Heart left ventricle (tissue), 16 donors: ENCODE data around the gene COPS2. TPM values are rescaled to one million over a fixed set of nuclear protein-coding genes. Genes with fewer than 3 reads are reported as not detected.

Experiments used
- ATAC-seq, 4 donors: fragments of 200-7000 bp; cut with Tn5 transposase; one replicate each; pipeline ENCODE4 v1.9.1; 2020 to 2022; ENCODE audit warnings: moderate library complexity in 4 of 4, mild to moderate bottlenecking in 3 of 4, moderate number of reproducible peaks in 1 of 4
- DNase-seq, 5 donors: peaks; one replicate each; pipeline ENCODE4 v3.0.0-alpha.2; 2020
- H3K27ac ChIP-seq, 12 donors: fragments of 200-600 bp; sonication (generic) in 4 of 12; one replicate each; pipeline versions ENCODE4 v1.5.0 to v1.8.0; 2016 to 2022; ENCODE audit warnings: mild to moderate bottlenecking in 2 of 12
- H3K27me3 ChIP-seq, 9 donors: fragments of 200-600 bp; sonication (generic) in 2 of 9; one replicate each; pipeline versions ENCODE4 v1.5.1 to v1.8.0; 2016 to 2022; ENCODE audit warnings: mild to moderate bottlenecking in 3 of 9
- H3K36me3 ChIP-seq, 9 donors: fragments of 200-600 bp; sonication (generic) in 2 of 9; one replicate each; pipeline versions ENCODE4 v1.5.0 to v1.8.0; 2018 to 2022; ENCODE audit warnings: mild to moderate bottlenecking in 2 of 9
- H3K4me1 ChIP-seq, 12 donors: fragments of 200-600 bp; sonication (generic) in 4 of 12; one replicate each; pipeline versions ENCODE4 v1.5.0 to v1.8.0; 2016 to 2022; ENCODE audit warnings: mild to moderate bottlenecking in 3 of 12
- H3K4me3 ChIP-seq, 12 donors: fragments of 200-600 bp; sonication (generic) in 4 of 12; one replicate each; pipeline versions ENCODE4 v1.5.0 to v1.8.0; 2017 to 2022; ENCODE audit warnings: mild to moderate bottlenecking in 9 of 12, moderate library complexity in 4 of 12
- H3K9me3 ChIP-seq, 12 donors: fragments of 200-600 bp; sonication (generic) in 4 of 12; one replicate each; pipeline versions ENCODE4 v1.5.0 to v1.8.0; 2016 to 2022; ENCODE audit warnings: mild to moderate bottlenecking in 1 of 12
- CTCF ChIP-seq, 12 donors: fragments of 200-600 bp; sonication (generic) in 4 of 12; IDR thresholded peaks; one replicate each; pipeline versions ENCODE4 v1.5.0 to v1.8.0; 2018 to 2022; ENCODE audit warnings: antibody characterized with exemption in 12 of 12, mild to moderate bottlenecking in 5 of 12
- POLR2A ChIP-seq, 2 donors: fragments of 450-650 bp; IDR thresholded peaks; one replicate each; pipeline ENCODE4 v1.6.1; 2017; ENCODE audit warnings: antibody characterized with exemption in 2 of 2, mild to moderate bottlenecking in 2 of 2, moderate library complexity in 2 of 2
- WGBS, 4 donors: extraction: QIAGEN DNeasy Blood & Tissue Kit in 2 of 4; methylation state at CpG; one replicate each; pipeline versions ENCODE4 v1.1.5 to v1.1.7; 2013 to 2018; 5-methylcytosine and 5-hydroxymethylcytosine counted together
- intact Hi-C, 10 donors: fragments of 100-400 bp; cut with DNase I; formaldehyde crosslinking; loops; one replicate each; pipeline versions ENCODE4 v1.11.1 to v1.14.2; 2022
- polyA plus RNA-seq, 2 donors: library from polyadenylated mRNA; stranded (reverse); fragments of 200-250 nt; gene quantifications; one replicate each; pipeline ENCODE4 v1.2.3, GENCODE V29; 2013
- total RNA-seq, 9 donors: library from RNA; depleted of rRNA in 2 of 9; stranded (reverse); fragments of >200 nt in 2 of 9; fragmentation: NEBNext Ultra II Directional in 3 of 9; extraction: Animal tissue kit (Norgen Biotek cat#: 25700) in 3 of 9; gene quantifications; one replicate each; pipeline versions ENCODE4 v1.1.0 to v1.2.4, GENCODE V29; 2016 to 2023
- donor health status: ischemic (EF 13 %, LVEDD 7.1; RV severe dilation, severe dysfunction).
- donor health status: healthy with polysubstance abuse.
- donor health status: DM: no; HTN: yes; CAD: no.
- donor health status: DM: no; HTN: no; CAD: no.
- donor health status: ischemic (EF 25% LVEDD 6.9; RV normal size, moderate dysfunction).
- donor health status: ischemic (EF 25% LVEDD 5.7; RV mildly dilated, moderate dysfunction).
- donor health status: healthy.
- donor health status: DM: yes; HTN: yes; CAD: no.
- donor health status: ischemic (EF 35%, LVEDD 5.7; RV mildly dilated, moderate dysfunction).
- donor health status: nonischemic (EF 11% LVEDD 7.7; RV severe dilation, severe dysfunction).
- donor health status: DM: yes; HTN: yes; CAD: no.
- donor health status: PGD.
- donor health status: ischemic (EF 29% LVEDD 5.4; RV normal size, mild dysfunction).
- donor health status: nonischemic (EF 23%, LVEDD 6.1; RV moderate dilation, normal function).

Gene COPS2
- total and polyA plus RNA-seq, 11 donors: 36.4 to 94.4 (median 79.9) TPM

- TF ChIP-seq CTCF (IDR thresholded peaks at IDR 0.05): no peak
- TF ChIP-seq POLR2A (IDR thresholded peaks at IDR 0.05): no peak
- intact Hi-C loops: no loop called here
- 91 to 94% (median 93%) methylated on average over 3 of the region's 3 CpGs for WGBS, 4 donors
- Histone ChIP-seq H3K9me3 (no peaks in the 10 kb centered on the region), H3K4me1 (no peaks in the 10 kb centered on the region), H3K27ac (no peak overlapping the region), H3K36me3 (no peaks in the 10 kb centered on the region), H3K4me3 (no peak overlapping the region), H3K27me3 (no peaks in the 10 kb centered on the region)
- DNase-seq: no peak
- ATAC-seq: no peak
Observed at GRCh38 chr15:49084285-49084570, 71.2 kb downstream of the COPS2 start.

DNA sequence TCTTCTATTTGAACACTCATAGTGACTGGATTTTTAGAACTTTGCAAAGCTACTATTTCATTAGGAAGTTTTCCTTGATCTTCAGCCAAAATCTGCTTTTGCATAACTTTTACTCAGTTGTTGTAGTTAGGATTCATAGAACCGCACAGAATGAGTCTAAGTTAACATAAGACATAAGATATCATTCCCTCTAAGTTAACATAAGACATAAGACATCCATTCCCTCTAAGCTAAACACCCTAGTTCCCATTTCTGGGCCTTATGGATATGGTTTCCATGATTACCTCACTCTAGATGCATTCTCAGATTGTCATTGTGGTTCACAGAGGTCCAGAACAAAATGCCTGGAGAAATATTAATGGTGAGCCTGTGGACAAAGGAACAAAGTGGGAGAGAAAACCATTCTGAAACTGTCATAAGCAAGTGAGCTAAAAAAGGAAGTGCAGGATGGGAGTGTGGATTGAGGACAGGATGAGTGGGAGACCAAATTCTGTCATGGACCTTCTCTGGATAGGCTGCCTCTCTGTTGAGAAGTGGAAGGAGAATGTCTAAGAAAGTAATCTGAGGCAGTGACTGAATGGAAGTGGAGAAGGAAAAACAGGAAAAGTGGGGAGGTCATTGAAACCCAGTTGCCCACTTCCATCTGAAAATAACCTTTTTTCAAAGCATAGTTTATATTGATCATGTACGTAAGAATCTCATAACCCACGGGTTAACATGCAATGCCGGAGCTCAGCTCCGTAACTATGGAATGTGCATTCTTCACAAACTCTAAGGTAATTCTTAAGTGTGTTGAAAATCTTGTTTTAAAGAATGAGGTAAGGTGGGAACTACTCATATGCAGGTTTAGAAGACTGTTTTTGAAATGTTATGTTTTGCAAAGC, 71.8 kb downstream of the COPS2 start:
- TF ChIP-seq CTCF (IDR thresholded peaks at IDR 0.05) (no peak), POLR2A (IDR thresholded peaks at IDR 0.05) (no peak)
- no peaks in the 10 kb centered on the region for H3K9me3 ChIP-seq
- H3K27ac ChIP-seq: no peak overlapping the region
- H3K36me3 ChIP-seq: no peaks in the 10 kb centered on the region
- 86 to 91% (median 90%) methylated on average over 5 of the region's 5 CpGs for WGBS, 4 donors
- DNase-seq: no peak
- no peak overlapping the region for H3K4me3 ChIP-seq
- ATAC-seq: no peak
- no peaks in the 10 kb centered on the region for H3K4me1 ChIP-seq
- intact Hi-C loops: no loop called here
- no peaks in the 10 kb centered on the region for H3K27me3 ChIP-seq

DNA sequence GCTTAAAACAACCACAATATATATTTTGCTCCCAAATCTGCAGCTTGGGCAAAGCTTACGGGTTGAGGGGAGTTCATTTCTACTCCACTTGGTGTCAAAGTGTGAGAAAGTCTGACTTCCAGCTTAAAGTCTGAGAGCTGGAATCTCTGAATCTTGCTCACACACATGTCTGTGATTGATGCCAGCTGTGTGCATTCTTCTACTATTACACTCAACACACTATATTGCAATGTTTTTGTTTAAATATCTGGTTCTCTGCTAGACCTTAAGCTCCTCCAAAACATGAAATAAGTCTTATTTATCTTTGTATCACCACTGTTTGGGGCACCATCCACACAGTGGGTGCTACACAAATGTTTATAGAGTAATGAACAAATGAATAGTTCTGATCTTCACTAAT, 72.4 kb downstream of the COPS2 start:
- H3K36me3 ChIP-seq: no peaks in the 10 kb centered on the region
- ATAC-seq (no peak), DNase-seq (no peak)
- 42 to 85% (median 67%) methylated on average over 1 of the region's 1 CpG for WGBS, 4 donors
- no peak overlapping the region for H3K27ac ChIP-seq
- intact Hi-C loops: no loop called here
- no peaks in the 10 kb centered on the region for H3K27me3 ChIP-seq
- TF ChIP-seq POLR2A (IDR thresholded peaks at IDR 0.05): no peak
- no peak for TF ChIP-seq CTCF (IDR thresholded peaks at IDR 0.05)
- H3K9me3 ChIP-seq: no peaks in the 10 kb centered on the region
- H3K4me1 ChIP-seq: no peaks in the 10 kb centered on the region
- H3K4me3 ChIP-seq: no peak overlapping the region

GRCh38 chr15:49079340-49080039, 75.9 kb downstream of the COPS2 start:
- TF ChIP-seq POLR2A (IDR thresholded peaks at IDR 0.05) (no peak), CTCF (IDR thresholded peaks at IDR 0.05) (no peak)
- Histone ChIP-seq H3K4me1 (no peaks in the 10 kb centered on the region), H3K36me3 (no peaks in the 10 kb centered on the region), H3K4me3 (no peak overlapping the region), H3K27ac (no peak overlapping the region), H3K9me3 (peaks cover 0 to 3% (median 0%) of the 10 kb centered on the region in 12 donors), H3K27me3 (no peaks in the 10 kb centered on the region)
- WGBS, 4 donors: 87 to 92% (median 89%) methylated on average over 22 to 23 of the region's 23 CpGs
- DNase-seq (no peak), ATAC-seq (no peak)
- intact Hi-C loops: no loop called here
